Peyer's patch (tissue), 4 donors: Measurements from ENCODE around the gene TSGA10.

ENCODE experiments used
- POLR2A ChIP-seq, 2 donors: fragments of 450-650 bp; IDR thresholded peaks; one replicate each; pipeline ENCODE4 v1.5.1; 2017; ENCODE audit warnings: antibody characterized with exemption in 2 of 2, mild to moderate bottlenecking in 2 of 2, moderate library complexity in 2 of 2
- TF ChIP-seq, protein P1 (sequence below), 6 experiments: fragments of 450-650 bp in 4 of 6; fragments of 200-600 bp in 2 of 6; sonication (generic) in 1 of 6; IDR thresholded peaks; one replicate each; pipeline ENCODE4 v1.5.1; 2017 to 2019; ENCODE audit warnings: antibody characterized with exemption in 6 of 6, mild to moderate bottlenecking in 3 of 6, moderate library complexity in 1 of 6

DNA sequence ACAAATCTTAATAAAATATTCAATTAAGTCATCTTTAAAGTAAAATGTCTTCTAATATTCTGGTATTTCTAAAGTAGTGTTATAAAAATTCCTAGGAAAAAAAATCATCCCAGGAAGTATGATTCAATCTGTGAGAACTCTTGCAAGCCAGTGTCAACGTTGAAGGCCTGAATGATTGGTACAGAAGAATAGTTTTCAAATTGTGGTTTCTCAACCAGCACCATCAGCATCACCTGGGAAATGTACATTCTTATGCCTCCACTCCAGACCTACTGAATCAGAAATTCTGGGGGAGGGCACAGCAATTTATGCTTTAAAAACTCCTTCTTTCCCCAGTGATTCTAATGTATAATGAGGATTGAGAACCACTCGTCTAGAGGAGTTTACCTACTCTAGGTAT, 75.5 kb downstream of the TSGA10 start:
- TF ChIP-seq, protein P1, sequence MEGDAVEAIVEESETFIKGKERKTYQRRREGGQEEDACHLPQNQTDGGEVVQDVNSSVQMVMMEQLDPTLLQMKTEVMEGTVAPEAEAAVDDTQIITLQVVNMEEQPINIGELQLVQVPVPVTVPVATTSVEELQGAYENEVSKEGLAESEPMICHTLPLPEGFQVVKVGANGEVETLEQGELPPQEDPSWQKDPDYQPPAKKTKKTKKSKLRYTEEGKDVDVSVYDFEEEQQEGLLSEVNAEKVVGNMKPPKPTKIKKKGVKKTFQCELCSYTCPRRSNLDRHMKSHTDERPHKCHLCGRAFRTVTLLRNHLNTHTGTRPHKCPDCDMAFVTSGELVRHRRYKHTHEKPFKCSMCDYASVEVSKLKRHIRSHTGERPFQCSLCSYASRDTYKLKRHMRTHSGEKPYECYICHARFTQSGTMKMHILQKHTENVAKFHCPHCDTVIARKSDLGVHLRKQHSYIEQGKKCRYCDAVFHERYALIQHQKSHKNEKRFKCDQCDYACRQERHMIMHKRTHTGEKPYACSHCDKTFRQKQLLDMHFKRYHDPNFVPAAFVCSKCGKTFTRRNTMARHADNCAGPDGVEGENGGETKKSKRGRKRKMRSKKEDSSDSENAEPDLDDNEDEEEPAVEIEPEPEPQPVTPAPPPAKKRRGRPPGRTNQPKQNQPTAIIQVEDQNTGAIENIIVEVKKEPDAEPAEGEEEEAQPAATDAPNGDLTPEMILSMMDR (IDR thresholded peaks at IDR 0.05), result no peak
- no peak for TF ChIP-seq POLR2A (IDR thresholded peaks at IDR 0.05)
